Liver (tissue), 9 donors: Measurements from ENCODE around the gene PPFIBP1. TPM values are rescaled to one million over a fixed set of nuclear protein-coding genes. Genes with fewer than 3 reads are reported as not detected.

Experiments used
- DNase-seq: peaks from one replicate; pipeline ENCODE4 v3.0.0-alpha.2; 2017; ENCODE audit warnings: low spot score
- H3K27ac ChIP-seq, 2 donors: one replicate each; pipeline ENCODE4 v1.7.0; 2013; ENCODE audit warnings: inconsistent platforms in 2 of 2, low read length in 2 of 2, control low read depth in 1 of 2, low read depth in 1 of 2, mild to moderate bottlenecking in 1 of 2
- H3K27me3 ChIP-seq, 4 donors: one replicate each; pipeline versions ENCODE4 v1.6.1 to v1.7.0; 2013; ENCODE audit warnings: low read length in 3 of 4, inconsistent platforms in 1 of 4, mild to moderate bottlenecking in 1 of 4, moderate library complexity in 1 of 4; ENCODE audit not compliant: control insufficient read depth in 4 of 4, insufficient read depth in 4 of 4
- H3K36me3 ChIP-seq, 4 donors: one replicate each; pipeline versions ENCODE4 v1.6.1 to v1.7.0; 2013; ENCODE audit warnings: low read length in 3 of 4, mild to moderate bottlenecking in 3 of 4, low read depth in 1 of 4, moderate library complexity in 1 of 4; ENCODE audit not compliant: control insufficient read depth in 4 of 4, insufficient read depth in 3 of 4
- H3K4me1 ChIP-seq, 4 donors: one replicate each; pipeline versions ENCODE4 v1.6.1 to v1.7.0; 2013; ENCODE audit warnings: low read length in 3 of 4, mild to moderate bottlenecking in 3 of 4, moderate library complexity in 1 of 4; ENCODE audit not compliant: control insufficient read depth in 4 of 4, insufficient read depth in 4 of 4
- H3K4me3 ChIP-seq, 3 donors: one replicate each; pipeline versions ENCODE4 v1.6.1 to v1.7.0; 2013; ENCODE audit warnings: low read length in 3 of 3, control low read depth in 1 of 3, low read depth in 1 of 3, mild to moderate bottlenecking in 1 of 3
- H3K9ac ChIP-seq, 2 donors: one replicate each; pipeline ENCODE4 v1.7.0; 2013; ENCODE audit warnings: low read length in 2 of 2, mild to moderate bottlenecking in 2 of 2, moderate library complexity in 2 of 2, control low read depth in 1 of 2, low read depth in 1 of 2
- H3K9me3 ChIP-seq, 4 donors: one replicate each; pipeline versions ENCODE4 v1.6.1 to v1.7.0; 2013; ENCODE audit warnings: low read length in 3 of 4; ENCODE audit not compliant: control insufficient read depth in 4 of 4
- ATF3 ChIP-seq: IDR thresholded peaks from 2 replicates; pipeline ENCODE4 v1.6.1; 2016; ENCODE audit warnings: antibody characterized with exemption
- CTCF ChIP-seq: fragments of 150-350 bp; IDR thresholded peaks from 2 replicates; pipeline ENCODE4 v1.5.1; 2017; ENCODE audit warnings: improper control_type of control experiment, low read depth, low read length; ENCODE audit not compliant: missing input control
- HNF4A ChIP-seq, 2 donors: conservative IDR thresholded peaks; 2 replicates each; pipeline ENCODE4 v1.6.1; 2016; ENCODE audit warnings: antibody characterized with exemption in 2 of 2, mild to moderate bottlenecking in 2 of 2
- HNF4G ChIP-seq: IDR thresholded peaks from 2 replicates; pipeline ENCODE4 v1.6.1; 2016; ENCODE audit warnings: antibody characterized with exemption
- JUND ChIP-seq, 2 donors: IDR thresholded peaks; 2 replicates each; pipeline ENCODE4 v1.6.1; 2016; ENCODE audit warnings: antibody characterized with exemption in 2 of 2
- MAX ChIP-seq: IDR thresholded peaks from 2 replicates; pipeline ENCODE4 v1.6.1; 2016; ENCODE audit warnings: antibody characterized with exemption
- NR2F2 ChIP-seq: IDR thresholded peaks from 2 replicates; pipeline ENCODE4 v1.6.1; 2016; ENCODE audit warnings: antibody characterized with exemption
- RAD21 ChIP-seq, 2 donors: IDR thresholded peaks; 2 replicates each; pipeline ENCODE4 v1.6.1; 2016; ENCODE audit warnings: antibody characterized with exemption in 2 of 2, mild to moderate bottlenecking in 2 of 2
- REST ChIP-seq: IDR thresholded peaks from 2 replicates; pipeline ENCODE4 v1.6.1; 2016; ENCODE audit warnings: antibody characterized with exemption, mild to moderate bottlenecking
- RXRA ChIP-seq, 2 donors: IDR thresholded peaks; 2 replicates each; pipeline ENCODE4 v1.6.1; 2017 to 2018; ENCODE audit warnings: antibody characterized with exemption in 2 of 2, mild to moderate bottlenecking in 1 of 2
- SP1 ChIP-seq: IDR thresholded peaks from 2 replicates; pipeline ENCODE4 v1.6.1; 2018; ENCODE audit warnings: antibody characterized with exemption, mild to moderate bottlenecking
- ZBTB33 ChIP-seq: IDR thresholded peaks from 2 replicates; pipeline ENCODE4 v1.6.1; 2016; ENCODE audit warnings: antibody characterized with exemption
- WGBS: extraction: QIAGEN DNeasy Blood & Tissue Kit; methylation state at CpG from one replicate; pipeline ENCODE4 v1.1.7; 2013; 5-methylcytosine and 5-hydroxymethylcytosine counted together
- polyA plus RNA-seq, 2 donors: library from polyadenylated mRNA; stranded (reverse) in 1 of 2; unstranded in 1 of 2; fragments of 200-250 nt in 1 of 2; fragments of >200 nt in 1 of 2; fragmentation: Nextera tagmentation in 1 of 2; extraction: Ambion mirVana in 1 of 2; gene quantifications; one replicate each; pipeline versions ENCODE4 v1.2.1 to v1.2.3, GENCODE V29; 2013 to 2015
- total RNA-seq, 2 donors: library from RNA; depleted of rRNA; stranded (reverse); fragments of >200 nt; gene quantifications; one replicate each; pipeline ENCODE4 v1.2.3, GENCODE V29; 2014
- donor health status: healthy.
- donor health status: healthy.
- donor health status: healthy.
- donor health status: healthy.
- donor health status: healthy.

The PPFIBP1 gene
- total and polyA plus RNA-seq, 4 donors, result 10.5 to 65.8 (median 17.4) TPM

- no peak for TF ChIP-seq MAX
- TF ChIP-seq RAD21 (IDR thresholded peaks at IDR 0.05), result no peak
- no peak for TF ChIP-seq NR2F2
Measured at GRCh38 chr12:27672643-27673042, 148.6 kb downstream of the PPFIBP1 start (continued).

- no peak overlapping the region for H3K27ac ChIP-seq
- 73% methylated on average over 3 of the region's 3 CpGs for WGBS
Measured at GRCh38 chr12:27673101-27673718, 149.2 kb downstream of the PPFIBP1 start.

More at GRCh38 chr12:27673101-27673718, 149.2 kb downstream of the PPFIBP1 start:
- H3K4me3 ChIP-seq, result no peak overlapping the region
- no peaks in the 10 kb centered on the region for H3K4me1 ChIP-seq
- H3K36me3 ChIP-seq, result peaks cover 3 to 40% (median 18%) of the 10 kb centered on the region in 4 donors
- no peak for TF ChIP-seq HNF4A (conservative IDR thresholded peaks at IDR 0.05)
- no peak for TF ChIP-seq CTCF
- no peak for TF ChIP-seq REST
- TF ChIP-seq HNF4G, result no peak
- TF ChIP-seq MAX, result no peak
- no peak for TF ChIP-seq ZBTB33
- TF ChIP-seq RXRA (IDR thresholded peaks at IDR 0.05), result no peak
- TF ChIP-seq NR2F2, result no peak
- no peak for TF ChIP-seq RAD21 (IDR thresholded peaks at IDR 0.05)
- no peak for TF ChIP-seq SP1
- no peak for TF ChIP-seq JUND (IDR thresholded peaks at IDR 0.05)
- TF ChIP-seq ATF3, result no peak
- DNase-seq, result no peak
- H3K9ac ChIP-seq, result no peak overlapping the region
- no peaks in the 10 kb centered on the region for H3K27me3 ChIP-seq
- no peaks in the 10 kb centered on the region for H3K9me3 ChIP-seq
